DMS53 treated with DMSO at 0.1 percent for 48 hours (cell line): ENCODE results near the gene RREB1.
"Not testable (repeated sequence)": the region's sequence is repeated elsewhere in the genome, so short reads cannot be mapped to it uniquely, and the experiment has no call there.

Experiments used
- DNase-seq: peaks from one replicate; lab custom pipeline; 2025; ENCODE audit not compliant: unreplicated experiment; lab: John Stamatoyannopoulos, UW

The RREB1 gene

DNA sequence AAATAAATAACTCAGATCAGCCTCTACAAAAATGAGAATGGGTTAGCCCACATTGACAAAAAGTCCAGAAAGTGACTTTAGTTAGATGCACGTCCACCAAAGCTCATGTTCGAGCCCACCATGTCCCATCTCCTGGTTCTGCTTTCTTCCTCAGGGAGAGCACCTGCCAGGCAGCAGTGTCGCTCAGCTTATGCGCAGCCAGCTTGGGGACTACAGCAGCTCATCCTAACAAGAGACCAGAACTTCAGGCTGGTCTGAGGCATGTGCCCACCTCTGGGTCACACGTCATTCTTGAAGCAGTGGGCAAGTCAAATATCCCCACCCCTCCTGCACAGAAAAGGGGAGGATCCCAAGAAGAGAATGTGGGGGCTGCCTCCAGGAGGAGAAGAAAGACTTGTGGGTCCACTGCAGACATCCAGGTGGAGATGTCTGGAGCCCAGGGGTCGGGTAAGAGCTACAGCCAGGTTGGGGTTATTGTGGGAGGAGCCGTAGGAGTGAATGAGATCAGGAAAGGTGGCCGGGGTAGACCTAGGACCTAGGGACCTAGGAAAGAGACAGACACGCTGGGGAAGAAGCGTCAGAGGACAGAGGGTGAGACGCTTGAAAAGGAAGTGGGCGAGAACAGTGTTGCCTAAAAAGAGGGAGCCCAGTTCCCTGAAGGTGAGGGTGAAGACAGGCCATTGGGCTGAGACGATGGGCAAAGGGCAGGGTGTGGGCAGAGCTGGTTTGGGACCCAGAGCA, 152.7 kb downstream of the RREB1 start:
- DNase-seq = no peak

DNA sequence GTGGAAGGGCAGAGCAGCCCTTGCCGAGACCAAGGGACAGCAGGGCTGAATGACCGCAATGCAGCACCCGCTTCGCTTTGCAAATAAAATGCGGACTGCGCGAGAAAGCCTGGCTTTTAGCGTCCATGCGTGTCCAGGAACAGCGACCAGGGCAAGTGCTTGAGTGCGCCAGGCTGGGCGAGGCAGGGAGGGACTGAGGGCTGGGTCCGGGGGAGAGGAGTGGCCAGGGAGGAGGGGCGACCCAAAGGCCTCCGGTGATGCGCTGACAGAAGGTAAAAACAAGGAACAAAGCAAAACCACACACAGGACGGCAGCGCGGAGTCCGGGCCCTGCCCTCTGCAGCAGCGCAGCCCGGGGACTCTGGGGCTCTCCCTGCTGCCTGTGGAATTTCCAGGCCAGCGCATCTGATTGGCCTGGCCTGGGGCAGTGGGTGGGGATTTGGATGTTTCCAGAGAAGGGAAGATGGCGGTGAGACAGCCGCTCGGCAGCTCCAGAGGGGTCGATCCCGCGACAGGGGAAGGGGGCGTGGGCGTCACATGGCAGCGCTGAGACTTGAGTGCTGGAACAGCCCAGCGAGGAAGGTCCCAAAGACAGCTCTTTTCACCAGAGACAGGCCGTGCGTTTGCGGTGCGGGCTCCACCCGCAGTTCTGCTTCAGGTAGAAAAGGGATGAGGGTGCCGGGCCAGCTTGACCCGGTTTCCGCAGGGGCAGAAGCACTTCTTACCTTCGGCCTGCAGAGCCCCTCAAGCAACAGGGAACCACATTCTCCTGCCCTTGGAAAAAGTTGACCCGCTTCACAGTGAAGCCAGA, 153.5 kb downstream of the RREB1 start:
- DNase-seq = peak; percentile 74

DNA sequence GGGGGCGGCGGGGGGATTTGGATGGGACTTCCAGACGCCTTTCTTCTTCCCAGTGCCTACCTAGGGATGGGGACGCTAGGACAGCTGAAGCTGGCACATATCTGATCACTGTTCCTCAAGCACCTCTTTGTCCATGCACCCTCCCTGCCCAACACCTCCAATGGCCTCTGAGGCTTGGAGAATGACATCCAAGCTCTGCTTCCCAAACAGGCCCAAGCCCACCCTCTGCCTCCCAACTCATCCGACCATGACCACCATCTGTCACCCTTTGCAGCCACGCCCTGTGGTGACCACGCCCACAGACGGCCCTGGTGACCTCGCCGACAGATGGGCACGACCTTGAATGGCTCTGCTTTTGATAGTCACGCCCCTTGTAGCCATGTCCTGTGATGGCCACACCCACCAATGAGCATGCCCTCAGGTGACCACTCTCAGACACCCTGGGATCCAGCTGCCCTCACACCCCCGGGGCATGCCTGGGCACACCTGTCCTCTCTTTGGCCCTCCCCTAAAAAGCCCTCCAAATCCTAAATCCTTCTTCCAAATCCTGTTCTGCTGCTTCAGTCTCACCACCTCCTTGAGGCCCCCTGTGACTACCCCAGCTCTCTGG, 154.2 kb downstream of the RREB1 start:
- DNase-seq = peak; percentile 26

DNA sequence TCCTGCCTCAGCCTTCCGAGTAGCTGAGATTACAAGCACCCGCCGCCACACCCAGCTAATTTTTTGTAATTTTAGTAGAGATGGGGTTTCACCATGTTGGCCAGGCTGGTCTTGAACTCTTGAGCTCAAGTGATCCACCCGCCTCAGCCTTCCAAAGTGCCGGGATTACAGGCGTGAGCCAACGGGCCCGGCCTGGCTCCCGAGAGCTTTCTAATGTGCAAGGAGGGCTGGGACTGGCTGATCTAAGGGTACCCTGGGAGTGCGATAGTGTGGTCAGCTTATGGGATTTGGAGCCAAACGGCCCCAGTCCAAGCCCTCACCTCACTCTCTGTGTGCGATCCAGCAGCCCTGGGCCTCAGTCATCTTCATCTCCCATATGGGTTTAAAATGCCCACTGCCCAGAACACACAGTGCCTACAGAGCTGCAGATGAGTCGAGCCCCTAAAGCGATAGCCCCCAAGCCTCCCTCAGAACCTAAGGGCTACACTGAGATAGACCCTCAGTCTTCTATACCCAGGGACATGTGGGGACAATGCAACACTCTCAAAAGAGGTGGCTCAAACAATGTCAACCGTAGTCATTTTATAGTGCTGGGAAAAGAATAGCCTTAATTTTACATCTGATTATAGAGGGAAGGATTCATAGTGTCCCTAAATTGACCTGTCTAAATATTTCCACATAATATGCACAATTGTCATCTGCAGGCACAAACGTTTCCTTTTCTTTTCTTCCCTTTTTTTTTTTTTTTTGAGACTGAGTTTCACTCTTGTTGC, 155.2 kb downstream of the RREB1 start:
- no peak for DNase-seq

DNA sequence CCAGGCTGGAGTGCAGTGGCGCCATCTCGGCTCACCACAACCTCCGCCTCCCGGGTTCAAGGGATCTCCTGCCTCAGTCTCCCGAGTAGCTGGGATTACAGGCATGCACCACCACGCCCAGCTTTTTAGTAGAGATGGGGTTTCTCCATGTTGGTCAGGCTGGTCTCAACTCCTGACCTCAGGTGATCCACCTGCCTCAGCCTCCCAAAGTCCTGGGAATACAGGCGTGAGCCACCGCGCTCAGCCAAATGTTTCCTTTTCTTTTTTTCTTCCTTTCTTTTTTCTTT, 155.7 kb downstream of the RREB1 start:
- not testable (repeated sequence) for DNase-seq

DNA sequence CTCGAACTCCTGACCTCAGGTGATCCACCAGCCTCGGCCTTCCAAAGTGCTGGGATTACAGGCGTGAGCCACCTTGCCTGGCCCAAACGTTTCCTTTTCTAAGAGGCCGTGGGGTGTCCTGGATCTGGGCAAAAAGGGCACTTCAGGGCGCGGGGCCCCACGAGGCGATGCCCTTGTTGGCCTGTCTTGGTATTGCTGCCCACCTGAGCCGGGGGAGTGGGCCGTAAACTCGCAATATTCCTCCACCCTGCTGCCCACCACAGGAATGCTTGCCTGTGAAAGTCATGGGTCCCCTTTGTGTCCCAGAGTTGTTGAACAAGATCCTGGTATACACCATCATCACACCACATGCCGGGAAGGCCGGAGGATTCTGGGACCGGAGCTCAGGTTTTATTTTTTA, 156.3 kb downstream of the RREB1 start:
- DNase-seq = no peak

DNA sequence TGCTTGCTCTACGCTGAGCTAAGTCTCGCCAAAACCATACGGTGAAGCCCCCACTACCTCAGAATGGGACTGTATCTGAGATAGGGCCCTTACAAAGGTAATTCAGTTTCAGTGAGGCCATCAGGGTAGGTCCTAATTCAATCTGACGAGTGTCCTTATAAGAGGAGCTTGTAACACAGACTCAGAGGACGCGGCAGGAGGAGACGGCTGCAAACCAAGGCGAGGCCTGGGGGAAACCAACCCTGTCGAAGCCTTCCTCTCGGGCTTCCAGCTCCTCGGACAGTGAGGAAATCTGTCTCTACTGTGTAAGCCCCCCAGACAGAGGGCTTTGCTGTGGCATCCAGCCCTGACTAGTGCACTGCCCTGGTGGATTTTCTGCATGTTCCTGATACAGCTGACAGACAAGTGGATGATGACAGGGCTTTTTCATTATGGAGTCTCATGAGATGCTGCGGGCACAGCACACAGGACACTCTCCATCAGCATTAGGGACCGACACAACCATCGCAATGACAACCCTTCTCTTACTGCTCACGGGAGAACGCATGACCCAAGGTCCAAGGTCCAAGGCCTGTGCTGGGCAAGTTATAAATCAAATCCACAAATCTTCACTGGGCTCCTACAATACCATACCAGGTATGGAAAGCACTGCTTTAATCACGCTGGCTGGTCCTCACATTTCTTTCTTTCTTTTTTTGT, 157.1 kb downstream of the RREB1 start:
- no peak for DNase-seq

DNA sequence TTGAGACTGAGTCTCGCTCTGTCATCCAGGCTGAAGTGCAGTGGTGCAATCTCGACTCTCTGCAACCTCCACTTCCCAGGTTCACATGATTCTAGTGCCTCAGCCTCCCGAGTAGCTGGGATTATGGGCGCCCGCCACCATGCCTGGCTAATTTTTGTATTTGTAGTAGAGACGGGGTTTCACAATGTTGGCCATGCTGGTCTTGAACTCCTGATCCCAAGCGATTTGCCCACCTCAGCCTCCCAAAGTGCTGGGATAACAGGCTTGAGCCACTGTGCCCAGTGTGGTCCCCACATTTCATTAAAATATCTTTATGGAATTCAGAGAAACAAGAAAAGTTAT, 157.6 kb downstream of the RREB1 start:
- not testable (repeated sequence) for DNase-seq

DNA sequence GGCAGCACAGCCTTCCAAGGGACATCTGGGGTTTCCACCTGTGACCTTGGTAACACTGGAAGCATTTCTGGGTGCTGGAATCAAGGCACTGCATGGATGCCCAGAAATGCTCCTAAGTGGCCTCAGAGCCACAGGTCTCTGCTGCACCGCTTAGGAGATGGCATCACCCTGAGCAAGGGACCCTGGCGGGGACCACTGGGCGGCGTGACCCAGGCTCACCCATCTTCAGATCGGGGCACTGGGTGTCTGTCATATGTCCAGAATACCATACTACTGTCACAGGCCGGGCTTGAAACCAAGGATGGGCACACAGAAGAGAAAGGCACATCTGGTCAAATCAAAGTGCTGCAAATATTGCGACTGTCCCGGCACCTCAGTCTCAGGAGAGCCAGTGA, 159.3 kb downstream of the RREB1 start:
- DNase-seq = no peak

DNA sequence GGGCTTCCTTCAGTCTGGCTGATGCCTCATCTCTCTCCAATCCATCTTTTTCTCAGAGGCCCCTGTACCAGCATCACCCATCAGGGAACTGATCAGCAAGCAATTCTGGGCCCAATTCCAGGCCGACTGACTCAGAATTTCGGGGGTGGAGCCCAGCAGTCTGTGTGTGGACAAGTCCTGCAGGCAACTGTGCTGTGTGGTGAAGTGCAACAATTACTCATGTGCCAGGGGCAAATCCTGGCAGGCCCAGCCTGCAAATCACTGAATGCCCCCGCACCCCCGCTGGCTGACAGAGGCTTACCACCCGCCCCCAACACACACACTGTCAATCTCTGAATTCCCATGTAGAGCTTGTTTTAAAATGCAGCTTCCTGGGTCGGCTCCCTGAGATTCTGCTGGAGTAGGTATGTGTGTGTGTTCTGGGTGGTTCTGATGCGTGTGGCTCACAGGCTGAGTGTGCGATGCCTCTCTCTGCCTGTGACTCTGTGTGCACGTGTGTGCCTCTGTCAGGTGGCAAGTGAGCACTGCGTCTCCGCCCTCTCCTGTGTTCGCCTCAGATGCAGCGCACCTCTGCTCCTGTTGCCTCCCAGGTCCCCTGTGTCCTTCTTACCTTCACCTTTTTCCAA, 159.8 kb downstream of the RREB1 start:
- no peak for DNase-seq

DNA sequence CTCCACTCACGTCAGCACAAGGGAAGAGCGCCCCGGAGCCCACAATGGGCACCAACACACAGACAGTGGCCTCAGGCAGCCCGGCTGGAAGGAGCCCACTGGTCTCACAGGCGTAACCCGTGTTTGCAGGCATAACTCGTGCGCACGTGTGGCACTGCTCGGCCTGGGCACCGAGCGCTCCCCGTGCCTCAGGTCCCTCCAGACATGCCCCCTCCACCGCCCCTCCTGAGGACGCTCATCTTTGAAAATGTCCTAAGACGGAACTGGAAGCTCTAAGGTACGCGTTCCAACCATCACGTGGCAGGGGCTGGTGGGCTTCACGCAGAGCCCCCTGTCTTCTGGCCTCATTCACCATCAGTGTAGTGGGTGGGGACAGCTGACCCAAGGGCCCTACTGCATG, 160.6 kb downstream of the RREB1 start:
- DNase-seq = no peak

DNA sequence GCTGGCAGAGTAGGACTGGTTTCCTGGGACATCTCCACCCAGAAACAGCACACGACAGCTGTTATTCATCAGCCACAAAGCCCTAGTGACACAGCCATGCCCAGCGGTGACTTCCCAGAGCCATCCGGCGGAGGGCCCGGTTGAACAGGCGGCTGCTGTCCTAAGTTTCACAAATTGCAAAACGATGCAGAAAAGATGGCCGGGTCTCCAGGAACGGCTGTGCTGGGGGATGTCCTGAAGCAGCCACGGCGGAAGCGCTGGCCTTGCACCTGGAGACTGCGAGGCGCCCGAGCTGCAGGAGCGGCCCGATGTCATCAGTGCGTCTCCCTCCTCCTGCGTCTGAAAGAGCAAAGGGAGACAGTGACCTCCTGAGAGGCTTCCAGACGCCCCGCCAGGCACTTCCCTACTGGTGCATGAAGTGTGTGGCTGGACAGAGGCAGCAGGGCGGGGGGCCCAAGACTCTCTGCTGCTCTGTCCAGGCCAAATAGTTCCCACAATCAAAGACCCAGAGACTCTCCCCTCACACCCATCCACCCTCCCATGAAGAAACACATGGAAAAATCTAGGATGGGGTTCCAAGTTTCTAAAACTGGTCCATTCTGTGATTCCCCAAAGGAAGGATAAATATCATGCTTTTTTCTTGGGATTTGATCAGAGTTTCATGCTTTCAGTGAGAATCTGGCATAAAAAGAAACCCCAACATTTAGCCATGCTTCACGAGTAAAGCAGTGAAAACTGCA, 161.2 kb downstream of the RREB1 start:
- DNase-seq = no peak

DNA sequence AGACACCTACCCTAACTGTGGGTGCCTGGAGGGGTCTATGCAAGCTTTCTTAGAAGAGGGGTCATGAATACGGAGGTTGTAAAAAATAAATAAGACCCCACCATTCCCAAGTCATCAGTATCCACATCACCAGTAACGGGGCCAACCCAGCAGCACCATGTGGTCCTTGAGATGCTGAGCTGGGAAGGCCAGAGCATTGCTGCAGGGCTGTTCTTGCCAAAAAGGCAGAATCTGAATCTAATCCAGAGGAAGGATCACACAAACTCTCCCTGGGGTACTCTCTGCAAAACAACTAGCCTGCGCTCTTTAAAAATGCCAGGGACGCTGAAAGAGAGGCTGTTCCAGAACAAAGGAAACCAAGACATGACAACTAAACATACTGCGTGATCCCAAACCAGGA, 162.1 kb downstream of the RREB1 start:
- DNase-seq = no peak

DNA sequence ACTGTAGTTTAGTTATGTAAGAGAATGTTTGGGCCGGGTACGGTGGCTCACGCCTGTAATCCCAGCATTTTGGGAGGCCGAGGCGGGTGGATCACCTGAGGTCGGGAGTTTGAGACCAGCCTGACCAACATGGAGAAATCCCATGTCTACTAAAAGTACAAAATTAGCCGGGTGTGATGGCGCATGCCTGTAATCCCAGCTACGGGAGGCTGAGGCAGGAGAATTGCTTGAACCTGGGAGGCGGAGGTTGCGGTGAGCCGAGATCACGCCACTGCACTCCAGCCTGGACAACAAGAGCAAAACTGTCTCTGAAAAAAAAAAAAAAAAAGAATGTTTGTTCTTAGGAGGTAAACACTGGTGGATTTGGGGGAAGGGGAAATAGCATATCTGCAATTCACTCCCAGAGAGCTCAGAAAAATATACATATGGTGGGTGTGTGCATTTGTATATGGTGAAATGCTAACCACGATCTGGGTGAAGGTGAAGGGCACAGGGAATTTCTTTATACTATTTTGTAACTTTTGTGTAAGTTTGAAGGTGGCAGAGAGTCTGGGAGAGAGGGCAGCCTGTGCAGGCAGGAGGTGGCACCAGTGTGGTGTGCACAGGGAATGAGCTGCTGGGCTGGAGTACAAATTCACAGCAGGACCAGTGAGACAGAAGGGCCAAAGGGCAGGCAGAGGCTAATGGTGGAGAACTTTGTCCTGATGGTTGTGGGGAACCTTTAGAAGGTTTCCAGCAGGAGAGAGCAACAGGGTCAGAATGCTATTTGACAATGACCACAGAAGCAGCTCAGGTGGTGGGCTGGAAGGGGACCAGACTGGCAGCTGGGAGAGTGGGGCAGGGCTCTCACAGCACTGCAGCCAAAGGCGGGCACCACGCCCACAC, 162.8 kb downstream of the RREB1 start:
- DNase-seq = no peak

DNA sequence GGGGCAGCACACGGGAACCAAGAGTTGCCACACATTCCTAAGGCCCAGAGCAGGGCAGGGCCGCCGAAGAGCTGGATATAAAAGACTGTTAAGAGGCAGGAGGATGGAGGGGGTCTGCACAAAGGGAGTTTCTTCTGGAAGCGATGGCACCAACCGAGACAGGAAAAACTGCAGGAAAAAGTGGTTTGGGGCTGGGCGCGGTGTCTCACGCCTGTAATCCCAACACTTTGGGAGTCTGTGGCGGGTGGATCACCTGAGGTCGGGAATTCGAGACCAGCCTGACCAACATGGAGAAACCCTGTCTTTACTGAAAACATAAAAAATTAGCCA, 163.4 kb downstream of the RREB1 start:
- DNase-seq = no peak

DNA sequence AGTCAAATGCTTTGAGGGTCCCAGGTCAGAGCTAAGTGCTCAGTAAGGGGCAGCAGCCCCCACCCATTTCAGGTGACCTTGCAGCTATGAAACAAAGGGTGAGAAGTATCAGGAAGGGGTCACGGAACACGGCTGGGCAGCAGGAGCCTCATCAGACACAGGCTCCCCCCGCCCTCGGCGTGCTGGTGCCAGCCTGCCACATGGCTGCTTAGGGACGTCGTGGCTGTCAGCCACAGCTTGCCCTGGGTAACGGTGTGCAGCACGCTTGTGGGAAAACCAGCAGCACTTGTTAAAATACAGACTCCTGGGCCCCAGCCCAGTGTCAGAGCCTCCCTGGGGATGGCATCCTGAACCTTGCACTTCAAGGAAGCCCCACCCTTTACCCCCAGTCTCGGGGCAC, 165.9 kb downstream of the RREB1 start:
- DNase-seq = no peak

DNA sequence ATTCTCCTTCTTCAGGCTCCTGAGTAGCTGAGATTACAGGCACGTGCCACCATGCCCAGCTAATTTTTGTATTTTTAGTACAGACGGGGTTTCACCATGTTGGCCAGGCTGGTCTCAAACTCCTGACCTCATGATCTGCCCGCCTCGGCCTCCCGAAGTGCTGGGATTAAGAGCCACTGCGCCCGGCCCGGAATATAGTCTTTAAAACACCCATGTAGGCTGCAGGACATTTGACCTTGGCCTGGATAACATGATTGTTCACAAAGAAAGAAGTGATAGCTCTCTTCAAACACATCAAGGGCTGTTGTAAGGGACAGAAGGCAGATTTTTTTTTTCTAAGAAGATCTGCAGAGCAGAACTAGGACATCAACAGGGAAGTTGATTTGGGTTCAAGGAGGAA, 166.8 kb downstream of the RREB1 start:
- DNase-seq = not testable (repeated sequence)

DNA sequence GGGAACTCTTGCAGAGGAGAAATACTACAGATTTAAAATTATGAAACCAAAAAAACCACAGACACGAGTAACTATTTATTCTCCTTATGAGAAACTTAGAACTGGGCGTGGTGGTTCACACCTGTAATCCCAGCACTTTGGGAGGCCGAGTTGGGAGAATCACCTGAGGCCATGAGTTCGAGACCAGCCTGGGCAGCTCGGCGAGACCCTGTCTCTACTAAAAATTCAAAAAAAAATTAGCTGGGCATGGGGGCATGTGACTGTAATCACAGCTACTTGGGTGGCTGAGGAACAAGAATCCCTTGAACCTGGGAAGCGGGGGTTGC, 168.4 kb downstream of the RREB1 start:
- DNase-seq = no peak
